ENCODE data around the gene VPS37D.
"Not testable (repeated sequence)": the region's sequence is repeated elsewhere in the genome, so short reads cannot be mapped to it uniquely, and the experiment has no call there.

The VPS37D gene

GRCh38 chr7:73659983-73660382 lies 7.6 kb upstream of the VPS37D start:
- TF ChIP-seq CTCF (conservative IDR thresholded peaks at IDR 0.05): no peak
- no peak for TF ChIP-seq ZFX (IDR thresholded peaks at IDR 0.05)

GRCh38 chr7:73660594-73660993 lies 7.0 kb upstream of the VPS37D start:
- H3K27ac ChIP-seq: not testable (repeated sequence)

More at GRCh38 chr7:73659983-73660382, 7.6 kb upstream of the VPS37D start:
- H3K27ac ChIP-seq: no peak overlapping the region

GRCh38 chr7:73663033-73663432 lies 4.6 kb upstream of the VPS37D start:
- H3K27ac ChIP-seq: no peak overlapping the region
- no peak for TF ChIP-seq ZFX (IDR thresholded peaks at IDR 0.05)
- no peak for TF ChIP-seq CTCF (conservative IDR thresholded peaks at IDR 0.05)

- no peak; the same call in 1 of the 2 replicates for TF ChIP-seq ZFX (IDR thresholded peaks at IDR 0.05)
- TF ChIP-seq CTCF (conservative IDR thresholded peaks at IDR 0.05): no peak
- H3K27ac ChIP-seq: peak overlapping the region; percentile 45
Observed at GRCh38 chr7:73668103-73668885, 663 bp downstream of the VPS37D start.

- no peak overlapping the region for H3K27ac ChIP-seq
- TF ChIP-seq CTCF (conservative IDR thresholded peaks at IDR 0.05) (no peak), ZFX (IDR thresholded peaks at IDR 0.05) (no peak)
Observed at GRCh38 chr7:73668886-73669230, 1.2 kb downstream of the VPS37D start.

- no peak overlapping the region for H3K27ac ChIP-seq
- no peak for TF ChIP-seq CTCF (conservative IDR thresholded peaks at IDR 0.05)
- TF ChIP-seq ZFX (IDR thresholded peaks at IDR 0.05): no peak
Observed at GRCh38 chr7:73669288-73669701, 1.7 kb downstream of the VPS37D start.

GRCh38 chr7:73669858-73670385 lies 2.3 kb downstream of the VPS37D start:
- TF ChIP-seq CTCF (conservative IDR thresholded peaks at IDR 0.05) (no peak), ZFX (IDR thresholded peaks at IDR 0.05) (no peak)
- no peak overlapping the region for H3K27ac ChIP-seq

GRCh38 chr7:73671322-73671661 lies 3.7 kb downstream of the VPS37D start:
- TF ChIP-seq ZFX (IDR thresholded peaks at IDR 0.05): no peak
- TF ChIP-seq CTCF (conservative IDR thresholded peaks at IDR 0.05): no peak
- H3K27ac ChIP-seq: no peak overlapping the region
